H7 (cell line): ENCODE results near the gene PCK1. TPM values are rescaled to one million over a fixed set of nuclear protein-coding genes. Genes with fewer than 3 reads are reported as not detected.

ENCODE experiments used
- DNase-seq: peaks from one replicate; pipeline ENCODE4 v3.0.0; 2012
- H3K27me3 ChIP-seq: 2 replicates; pipeline ENCODE4 v1.6.0; 2011; ENCODE audit warnings: mild to moderate bottlenecking, low read length; ENCODE audit not compliant: control insufficient read depth, insufficient read depth
- H3K36me3 ChIP-seq: replicated peaks from 2 replicates; pipeline ENCODE4 v1.5.1; 2011; ENCODE audit warnings: low read length; ENCODE audit not compliant: control insufficient read depth, insufficient read depth
- H3K4me3 ChIP-seq: 2 replicates; pipeline ENCODE4 v1.5.1; 2011; ENCODE audit warnings: low read depth, mild to moderate bottlenecking, control low read depth, low read length, moderate library complexity; ENCODE audit not compliant: insufficient read depth
- total RNA-seq: library from RNA; depleted of rRNA; stranded (reverse); fragments of >200 nt; shearing (Covaris generic); gene quantifications from 2 replicates; pipeline ENCODE4 v1.2.3, GENCODE V29; 2014

Gene PCK1
- total RNA-seq, 1 experiment from 2014 or later, result not detected

DNA sequence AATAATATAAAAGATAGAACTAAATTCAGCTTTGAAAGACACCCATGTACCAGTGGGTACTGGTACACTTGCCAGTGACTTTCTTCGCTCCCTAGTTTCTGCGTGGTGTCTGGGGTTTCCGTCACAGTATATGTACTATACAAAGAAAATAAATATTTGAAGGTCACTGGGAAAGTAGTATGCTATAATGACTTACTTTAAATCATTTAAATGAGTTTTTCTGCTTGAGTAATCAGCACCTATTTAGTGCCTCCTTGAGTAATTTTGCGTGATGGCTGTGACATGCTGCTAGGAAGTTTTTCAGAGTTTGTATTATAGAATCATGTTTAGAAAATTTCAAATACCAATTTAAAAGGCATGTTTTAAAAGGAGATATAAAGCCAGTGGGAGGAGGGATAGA, 32.8 kb upstream of the PCK1 start:
- no peak for DNase-seq
- H3K36me3 ChIP-seq, result no peaks in the 10 kb centered on the region
- H3K27me3 ChIP-seq, result no peaks in the 10 kb centered on the region
- H3K4me3 ChIP-seq, result no peak overlapping the region

DNA sequence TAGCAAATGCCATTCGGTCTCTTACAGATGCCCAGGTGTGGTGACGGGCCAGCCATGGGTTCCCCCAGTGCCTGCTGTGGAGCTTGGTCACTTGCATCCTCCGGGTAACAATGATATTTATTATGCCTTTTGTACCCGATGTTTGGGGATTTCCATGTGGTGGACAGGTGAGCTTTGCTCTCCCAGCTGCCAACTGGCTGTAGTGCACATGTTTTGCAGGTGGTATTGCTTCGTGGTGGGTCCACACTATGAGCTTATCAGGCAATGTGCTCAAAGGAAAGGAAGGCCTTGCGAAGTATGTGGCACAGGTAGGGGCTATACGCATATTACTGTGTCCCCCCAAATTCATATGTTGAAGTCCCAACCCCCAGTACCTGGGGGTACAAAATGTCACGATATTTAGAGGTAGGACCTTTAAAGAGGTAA, 31.7 kb upstream of the PCK1 start:
- Histone ChIP-seq H3K4me3 (no peak overlapping the region), H3K36me3 (no peaks in the 10 kb centered on the region), H3K27me3 (no peaks in the 10 kb centered on the region)
- no peak for DNase-seq

DNA sequence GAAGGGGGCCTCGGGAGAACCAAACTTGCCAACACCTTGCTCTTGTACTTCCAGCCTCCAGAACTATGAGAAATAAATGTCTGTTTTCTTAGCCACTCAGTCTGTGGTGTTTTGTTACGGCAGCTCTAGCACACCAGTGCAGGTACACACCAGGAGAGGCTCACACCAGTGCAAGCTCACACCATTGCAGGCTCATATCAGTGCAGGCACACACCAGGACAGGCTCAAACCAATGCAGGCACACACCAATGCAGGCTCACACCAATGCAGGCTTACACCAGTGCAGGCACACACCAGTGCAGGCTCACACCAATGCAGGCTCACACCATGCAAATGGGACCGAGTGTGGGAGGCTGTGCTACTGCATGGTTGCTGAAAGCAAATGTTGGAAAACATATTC, 31.1 kb upstream of the PCK1 start:
- no peak for DNase-seq
- Histone ChIP-seq H3K36me3 (no peaks in the 10 kb centered on the region), H3K27me3 (no peaks in the 10 kb centered on the region), H3K4me3 (no peak overlapping the region)

DNA sequence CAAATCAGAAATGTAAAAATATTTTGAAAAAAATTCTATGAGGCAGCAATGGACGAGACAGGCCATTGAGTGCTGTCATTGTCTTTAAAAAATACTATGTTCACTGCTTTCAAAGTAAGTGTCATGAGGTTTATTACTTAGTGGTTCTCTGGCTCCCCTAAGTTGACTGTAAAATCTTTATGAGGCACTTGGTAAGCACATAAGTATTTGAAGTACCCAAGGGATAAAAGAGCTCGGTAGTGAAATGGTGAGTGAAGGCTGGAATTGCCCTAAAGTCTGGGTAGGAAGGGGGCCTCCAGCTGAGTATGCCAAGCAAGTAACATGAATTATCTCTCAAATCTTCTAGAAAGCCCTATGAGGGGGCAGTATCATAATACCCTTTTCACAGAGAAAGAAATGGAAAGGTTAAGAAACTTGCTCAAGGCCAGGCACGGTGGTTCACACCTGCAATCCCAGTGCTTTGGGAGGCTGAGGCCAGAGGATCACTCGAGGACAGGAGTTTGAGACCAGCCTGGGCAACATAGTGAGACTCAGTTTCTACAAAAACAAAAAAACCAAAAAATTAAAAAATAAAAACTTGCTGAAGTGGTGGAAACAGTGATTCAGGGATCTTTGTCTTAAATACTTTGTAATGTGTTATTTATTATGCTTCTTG, 30.5 kb upstream of the PCK1 start:
- no peak overlapping the region for H3K4me3 ChIP-seq
- H3K27me3 ChIP-seq, result no peaks in the 10 kb centered on the region
- no peaks in the 10 kb centered on the region for H3K36me3 ChIP-seq
- no peak for DNase-seq

DNA sequence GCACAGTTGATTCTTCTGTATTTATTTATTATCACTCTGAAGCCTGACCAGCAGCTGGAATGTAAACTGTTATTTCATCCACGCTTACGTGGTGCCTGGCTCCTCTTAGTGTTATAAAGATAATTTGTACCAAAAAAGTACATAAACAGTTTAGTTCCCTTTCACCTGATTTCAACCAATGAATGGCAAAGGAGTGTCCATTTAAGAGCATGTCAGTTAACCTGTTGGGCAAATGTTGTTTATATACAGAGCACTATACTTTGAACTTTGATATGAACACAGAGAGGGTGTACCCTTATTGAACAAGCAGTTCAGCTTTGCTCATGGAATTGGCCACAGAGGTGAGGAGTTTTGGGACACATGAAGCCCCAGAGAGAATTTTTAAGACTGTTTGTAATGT, 28.8 kb upstream of the PCK1 start:
- H3K36me3 ChIP-seq, result no peaks in the 10 kb centered on the region
- no peak for DNase-seq

DNA sequence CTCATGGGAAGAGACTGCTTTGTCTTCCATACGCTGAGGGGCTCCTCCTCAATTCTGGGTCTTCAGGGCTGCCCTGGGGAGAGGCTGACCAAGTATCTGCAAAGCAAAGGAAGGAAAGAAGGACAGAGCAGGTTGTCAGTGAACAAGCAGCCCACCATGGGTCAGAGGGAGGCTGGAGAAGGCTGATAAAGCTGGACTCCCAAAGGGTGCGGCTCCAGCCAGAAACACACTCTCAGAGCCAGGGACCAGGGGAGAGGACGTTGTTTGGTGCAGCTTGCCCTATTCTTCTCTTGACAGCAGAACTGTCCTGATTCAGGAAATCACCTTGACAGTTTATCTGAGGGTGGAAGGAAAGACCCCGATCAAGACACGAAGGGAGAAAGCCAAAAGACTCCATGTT, 25.6 kb upstream of the PCK1 start:
- no peak for DNase-seq
- H3K4me3 ChIP-seq, result no peak overlapping the region
- no peaks in the 10 kb centered on the region for H3K36me3 ChIP-seq
- H3K27me3 ChIP-seq, result no peaks in the 10 kb centered on the region

More for the DNA sequence above, 28.8 kb upstream of the PCK1 start:
- no peaks in the 10 kb centered on the region for H3K27me3 ChIP-seq
- no peak overlapping the region for H3K4me3 ChIP-seq

DNA sequence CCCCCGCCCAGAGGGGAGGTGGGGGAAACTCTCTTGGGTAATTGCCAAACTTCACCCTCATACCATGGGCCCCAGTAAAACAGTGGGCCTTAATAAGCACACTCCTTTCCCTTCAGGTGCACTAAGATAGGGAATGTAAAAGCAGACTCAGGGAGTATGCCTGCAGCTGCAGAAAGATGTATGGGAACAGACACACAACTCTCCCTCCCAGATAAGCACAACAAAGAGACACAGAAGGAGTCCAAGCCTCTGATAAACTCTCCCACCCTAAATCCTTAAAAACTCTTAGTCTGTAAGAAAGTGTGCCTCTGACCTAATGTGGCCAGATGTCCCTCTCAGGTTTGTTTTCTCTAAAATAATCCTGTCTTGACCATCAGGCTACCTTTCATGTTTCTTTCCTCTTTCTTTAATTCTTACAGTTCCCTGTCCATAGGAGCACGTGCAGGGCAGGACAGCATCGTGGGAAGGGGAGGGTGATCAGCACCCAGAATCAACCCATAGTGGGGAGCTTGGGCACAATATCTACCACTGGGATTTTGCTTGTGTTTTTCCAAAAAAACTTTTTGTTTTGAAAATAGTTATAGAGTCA, 24.7 kb upstream of the PCK1 start:
- no peak overlapping the region for H3K4me3 ChIP-seq
- H3K27me3 ChIP-seq, result no peaks in the 10 kb centered on the region
- DNase-seq, result no peak
- no peaks in the 10 kb centered on the region for H3K36me3 ChIP-seq

DNA sequence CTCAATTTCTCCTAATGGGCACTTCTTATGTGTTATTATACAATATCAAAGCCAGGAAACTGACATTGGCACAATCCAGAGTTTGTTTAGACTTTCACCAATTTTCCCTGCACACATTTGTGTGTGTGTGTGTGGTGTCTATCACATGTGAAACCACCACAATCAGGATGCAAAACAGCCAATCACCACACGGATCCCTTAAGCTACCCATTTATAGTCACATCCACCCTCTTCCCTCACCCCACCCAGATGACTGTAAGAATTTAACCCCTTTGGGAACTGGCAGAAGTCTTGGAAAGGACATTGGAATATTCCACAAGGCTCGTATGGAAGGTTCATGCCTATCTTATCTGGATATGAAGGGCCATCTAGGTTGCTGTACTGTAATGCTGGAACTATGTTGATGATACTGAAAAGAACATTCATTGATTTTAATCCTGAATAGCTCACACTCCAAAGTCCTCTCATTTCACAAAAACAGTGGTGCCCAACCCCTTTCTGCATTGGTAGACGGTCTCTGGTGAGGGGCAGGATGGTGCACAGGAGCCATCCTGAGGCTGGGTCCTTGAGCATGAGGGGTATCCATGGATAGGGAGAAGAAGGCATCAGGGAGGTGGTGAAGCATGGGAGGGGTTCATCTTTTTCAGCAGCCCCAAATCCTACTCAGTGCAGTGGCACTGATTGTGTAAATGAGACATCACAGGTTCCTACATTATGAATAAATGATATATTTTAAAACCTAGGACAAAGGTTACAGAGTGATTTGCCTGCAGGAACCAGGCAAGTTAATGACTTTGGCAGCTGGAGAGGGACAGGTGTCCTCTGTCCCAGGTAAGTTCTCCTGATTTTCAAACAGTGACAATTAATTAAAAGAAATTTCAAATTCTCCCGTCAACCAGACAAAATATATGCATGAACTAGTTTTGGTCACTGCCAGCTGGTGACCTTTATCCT, 23.9 kb upstream of the PCK1 start:
- no peak for DNase-seq
- H3K36me3 ChIP-seq, result no peaks in the 10 kb centered on the region
- H3K27me3 ChIP-seq, result no peaks in the 10 kb centered on the region
- no peak overlapping the region for H3K4me3 ChIP-seq

DNA sequence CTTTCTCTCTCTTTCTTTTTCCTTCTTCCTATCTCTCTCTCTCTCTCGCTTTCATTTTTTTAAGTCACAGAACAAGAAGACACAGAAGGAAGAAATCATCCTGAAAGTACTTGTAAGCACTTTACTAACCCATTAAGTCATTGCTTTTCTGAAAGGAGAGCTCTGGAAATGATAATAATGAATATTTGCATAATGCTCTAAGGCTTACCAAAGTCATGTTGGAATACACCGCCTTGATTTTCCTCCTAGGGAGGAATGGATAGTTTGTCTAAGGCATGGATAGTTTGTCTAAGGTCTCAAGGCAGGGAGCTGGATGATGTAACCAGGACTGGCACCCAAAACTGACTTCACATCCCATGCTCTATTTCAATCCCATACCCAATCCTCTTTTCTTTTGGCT, 23.1 kb upstream of the PCK1 start:
- H3K27me3 ChIP-seq, result no peaks in the 10 kb centered on the region
- no peak for DNase-seq
- H3K4me3 ChIP-seq, result no peak overlapping the region
- no peaks in the 10 kb centered on the region for H3K36me3 ChIP-seq

DNA sequence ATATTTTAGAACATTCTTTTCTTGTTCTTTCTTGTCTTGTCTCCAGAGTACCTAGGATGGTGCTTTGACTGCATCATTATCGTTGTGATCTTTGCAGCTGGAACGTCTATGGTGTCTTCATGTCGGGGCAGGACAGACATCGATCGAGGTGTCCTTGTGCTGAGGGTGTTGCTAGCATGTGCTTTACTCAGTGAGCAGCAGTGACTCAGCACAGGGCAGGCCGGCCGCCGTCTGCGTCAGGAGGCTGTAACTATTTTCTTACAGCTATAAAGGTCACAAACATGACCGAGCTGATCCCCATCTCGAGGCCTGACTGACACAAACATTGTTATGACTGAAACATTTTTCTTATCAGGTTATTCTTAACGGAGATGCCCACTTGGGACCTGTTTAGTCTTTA, 21.0 kb upstream of the PCK1 start:
- no peak overlapping the region for H3K4me3 ChIP-seq
- no peaks in the 10 kb centered on the region for H3K27me3 ChIP-seq
- DNase-seq, result no peak
- no peaks in the 10 kb centered on the region for H3K36me3 ChIP-seq

DNA sequence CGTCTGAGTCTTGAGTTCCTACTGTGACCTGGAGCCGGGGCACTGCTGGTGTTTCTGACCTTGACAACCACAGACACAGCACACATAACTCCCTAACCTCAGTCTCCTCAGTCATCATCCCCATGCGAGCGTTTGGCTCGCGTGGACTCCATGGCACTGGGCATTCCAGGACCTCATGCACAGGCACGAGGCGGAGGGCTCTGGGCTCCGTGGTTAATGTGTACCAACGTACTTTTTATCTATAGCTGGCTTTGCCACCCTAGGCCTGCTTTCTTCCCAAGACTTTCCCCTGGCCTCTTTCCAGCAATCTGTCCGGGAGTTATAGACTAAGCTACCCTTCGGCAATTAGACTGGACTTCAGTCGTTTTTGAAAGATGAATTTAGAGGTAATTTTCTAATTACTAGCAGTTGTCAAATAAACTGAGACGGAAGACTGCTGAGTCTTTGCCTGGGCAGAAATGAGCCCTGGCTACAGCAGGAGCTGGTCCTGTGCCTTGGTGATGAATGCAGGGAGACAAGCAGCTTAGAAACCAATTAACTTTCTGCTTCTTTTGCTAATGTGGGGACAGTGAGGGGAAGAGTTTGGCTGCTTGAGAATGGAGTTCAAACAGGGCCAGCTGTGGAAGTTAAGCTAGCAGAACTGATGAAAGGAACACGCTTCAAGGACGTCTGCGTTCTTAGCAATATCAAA, 19.9 kb upstream of the PCK1 start:
- DNase-seq, result no peak
- Histone ChIP-seq H3K27me3 (no peaks in the 10 kb centered on the region), H3K36me3 (no peaks in the 10 kb centered on the region), H3K4me3 (no peak overlapping the region)

DNA sequence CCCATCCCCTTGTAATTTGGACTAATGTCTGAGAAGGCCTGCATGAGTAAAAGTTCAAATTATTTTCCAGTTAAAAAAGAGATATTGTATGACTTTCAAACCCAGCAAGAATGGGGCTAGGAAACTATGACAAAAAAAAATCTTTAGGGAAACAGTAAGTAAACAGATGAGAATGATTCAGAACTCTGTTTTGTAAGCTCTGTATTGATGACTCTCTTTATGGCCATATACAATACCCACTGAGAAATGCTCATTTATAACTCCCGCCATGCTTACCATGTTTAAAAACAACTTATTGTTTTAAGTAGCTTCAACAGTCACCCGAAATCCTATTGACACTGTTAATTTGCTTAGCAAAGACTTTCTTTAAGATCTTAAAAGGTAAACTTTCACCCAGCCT, 17.2 kb upstream of the PCK1 start:
- Histone ChIP-seq H3K27me3 (no peaks in the 10 kb centered on the region), H3K36me3 (no peaks in the 10 kb centered on the region), H3K4me3 (no peak overlapping the region)
- no peak for DNase-seq

DNA sequence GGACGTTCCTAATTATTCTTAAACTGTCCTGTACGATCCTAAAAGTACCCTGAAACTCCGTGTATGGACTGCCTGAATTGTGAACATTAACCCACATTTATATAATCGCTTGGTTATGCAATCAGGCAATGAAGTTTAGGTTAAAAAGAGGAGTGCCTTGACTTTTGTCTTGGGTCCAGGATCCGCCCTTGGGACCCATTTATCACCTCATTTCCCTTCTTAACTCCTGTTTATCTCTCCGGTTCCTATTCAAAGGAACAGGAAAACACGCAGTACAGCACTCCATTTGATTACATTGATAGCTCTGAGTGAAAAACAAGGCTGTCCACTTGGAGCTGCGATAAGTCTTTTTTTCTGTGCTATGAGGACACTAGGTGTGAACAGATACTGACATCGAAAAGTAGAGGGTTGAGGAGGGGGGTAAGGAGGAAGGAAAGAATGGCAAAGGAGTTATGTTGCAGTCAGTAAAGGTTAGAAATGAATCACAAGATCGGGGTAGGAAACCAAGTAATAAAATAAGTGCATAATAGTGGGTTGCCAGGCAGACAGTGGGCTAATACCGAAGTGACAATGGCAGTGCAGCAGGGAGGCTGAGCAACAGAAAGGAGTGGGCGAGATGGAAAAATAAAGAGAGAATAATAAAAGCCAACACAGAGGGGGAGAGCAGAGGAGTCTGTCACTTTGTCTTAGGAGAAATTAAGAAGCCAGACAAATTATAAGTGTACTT, 15.9 kb upstream of the PCK1 start:
- Histone ChIP-seq H3K27me3 (no peaks in the 10 kb centered on the region), H3K4me3 (no peak overlapping the region), H3K36me3 (no peaks in the 10 kb centered on the region)
- DNase-seq, result no peak
